ENCODE data around the gene TBX1.
A peak's percentile ranks its signal among the peaks of the same experiment; 100 is the strongest.

- TF ChIP-seq POLR2A (IDR thresholded peaks at IDR 0.05; ENCODE audit: borderline replicate concordance, extremely low read depth, insufficient read depth, insufficient read length) (no peak), EZH2 (IDR thresholded peaks at IDR 0.05) (no peak), TCF7L2 (IDR thresholded peaks at IDR 0.05; ENCODE audit: borderline replicate concordance, extremely low read depth, insufficient read depth, insufficient read length) (no peak), FOSL1 (IDR thresholded peaks at IDR 0.05; ENCODE audit: low read depth) (no peak), MAX (IDR thresholded peaks at IDR 0.05) (no peak), CTCF (IDR thresholded peaks at IDR 0.05 in 2 of 3, conservative IDR thresholded peaks at IDR 0.05 in 1 of 3; ENCODE audit: borderline replicate concordance in 1 of 3, insufficient read depth in 1 of 3, low read depth in 2 of 3, low read length in 2 of 3) (peak in 2 of 3 experiments; percentile 29 to 52; a peak in 3 of 6 replicates), YY1 (IDR thresholded peaks at IDR 0.05; ENCODE audit: extremely low read depth, insufficient replicate concordance, low read depth, low read length) (no peak)
Measured at GRCh38 chr22:19800761-19801244, 40.2 kb downstream of the TBX1 start.

Data from HCT116 (cell line).